IPS-11a (cell line): ENCODE measurements around the gene IL12RB1.
"Not testable (repeated sequence)": the region's sequence is repeated elsewhere in the genome, so short reads cannot be mapped to it uniquely, and the experiment has no call there.

ENCODE experiments used
- H3K4me3 ChIP-seq: one replicate; pipeline ENCODE4 v1.5.1; 2013; ENCODE audit warnings: low read depth, low read length, control low read depth

IL12RB1 gene

GRCh38 chr19:18090545-18091216 is 3.9 kb upstream of the IL12RB1 start:
- H3K4me3 ChIP-seq: no peak overlapping the region

GRCh38 chr19:18089726-18090125 is 3.0 kb upstream of the IL12RB1 start:
- H3K4me3 ChIP-seq: no peak overlapping the region

- H3K4me3 ChIP-seq: not testable (repeated sequence)
Measured at GRCh38 chr19:18089096-18089541, 2.4 kb upstream of the IL12RB1 start.

GRCh38 chr19:18085702-18086457 is 854 bp downstream of the IL12RB1 start:
- no peak overlapping the region for H3K4me3 ChIP-seq

GRCh38 chr19:18083929-18084684 is 2.6 kb downstream of the IL12RB1 start:
- no peak overlapping the region for H3K4me3 ChIP-seq

GRCh38 chr19:18074192-18074591 is 12.5 kb downstream of the IL12RB1 start:
- H3K4me3 ChIP-seq: no peak overlapping the region

- no peak overlapping the region for H3K4me3 ChIP-seq
Measured at GRCh38 chr19:18073197-18073596, 13.5 kb downstream of the IL12RB1 start.

- H3K4me3 ChIP-seq: no peak overlapping the region
Measured at GRCh38 chr19:18072335-18072734, 14.4 kb downstream of the IL12RB1 start.

GRCh38 chr19:18070181-18070580 is 16.6 kb downstream of the IL12RB1 start:
- no peak overlapping the region for H3K4me3 ChIP-seq

GRCh38 chr19:18069383-18069782 is 17.4 kb downstream of the IL12RB1 start:
- H3K4me3 ChIP-seq: no peak overlapping the region

GRCh38 chr19:18068395-18068794 is 18.3 kb downstream of the IL12RB1 start:
- no peak overlapping the region for H3K4me3 ChIP-seq

GRCh38 chr19:18065173-18065495 is 21.6 kb downstream of the IL12RB1 start:
- no peak overlapping the region for H3K4me3 ChIP-seq

- no peak overlapping the region for H3K4me3 ChIP-seq
Measured at GRCh38 chr19:18063463-18063862, 23.3 kb downstream of the IL12RB1 start.

- no peak overlapping the region for H3K4me3 ChIP-seq
Measured at GRCh38 chr19:18062028-18062427, 24.7 kb downstream of the IL12RB1 start.

- H3K4me3 ChIP-seq: no peak overlapping the region
Measured at GRCh38 chr19:18060472-18060871, 26.3 kb downstream of the IL12RB1 start.

GRCh38 chr19:18059902-18060301 is 26.8 kb downstream of the IL12RB1 start:
- H3K4me3 ChIP-seq: no peak overlapping the region

- no peak overlapping the region for H3K4me3 ChIP-seq
Measured at GRCh38 chr19:18059297-18059696, 27.4 kb downstream of the IL12RB1 start.

GRCh38 chr19:18058208-18059009 is 28.3 kb downstream of the IL12RB1 start:
- no peak overlapping the region for H3K4me3 ChIP-seq

- no peak overlapping the region for H3K4me3 ChIP-seq
Measured at GRCh38 chr19:18057557-18057956, 29.2 kb downstream of the IL12RB1 start.

GRCh38 chr19:18055967-18056366 is 30.8 kb downstream of the IL12RB1 start:
- H3K4me3 ChIP-seq: no peak overlapping the region
